GM12891 (cell line): ENCODE measurements around the gene EML3.

Experiments used
- DNase-seq: peaks from one replicate; pipeline ENCODE4 v3.0.0; 2011; ENCODE audit warnings: low spot score; ENCODE audit not compliant: insufficient read length
- FAIRE-seq: peaks from 2 replicates; lab custom pipeline; 2011; peaks lifted over from hg19 to GRCh38; lab: Jason Lieb, UNC
- PAX5 ChIP-seq: IDR thresholded peaks from 2 replicates; pipeline ENCODE4 v1.6.1; 2011; ENCODE audit warnings: low read length, moderate library complexity, mild to moderate bottlenecking; ENCODE audit not compliant: insufficient read depth, severe bottlenecking
- POLR2A ChIP-seq: IDR thresholded peaks from 2 replicates; pipeline ENCODE4 v1.6.1; 2011; ENCODE audit warnings: low read depth, low read length, control low read depth
- POLR2AphosphoS5 ChIP-seq: IDR thresholded peaks from 2 replicates; pipeline ENCODE4 v1.6.1; 2011; ENCODE audit warnings: low read depth, low read length, control low read depth
- POU2F2 ChIP-seq: IDR thresholded peaks from 2 replicates; pipeline ENCODE4 v1.6.1; 2011; ENCODE audit warnings: low read depth, mild to moderate bottlenecking, control low read depth, low read length, moderate library complexity
- SPI1 ChIP-seq: IDR thresholded peaks from 2 replicates; pipeline ENCODE4 v1.6.1; 2011; ENCODE audit warnings: low read depth, low read length, control low read depth
- TAF1 ChIP-seq: IDR thresholded peaks from 2 replicates; pipeline ENCODE4 v1.6.1; 2011; ENCODE audit warnings: low read depth, low read length, control low read depth

Gene EML3

DNA sequence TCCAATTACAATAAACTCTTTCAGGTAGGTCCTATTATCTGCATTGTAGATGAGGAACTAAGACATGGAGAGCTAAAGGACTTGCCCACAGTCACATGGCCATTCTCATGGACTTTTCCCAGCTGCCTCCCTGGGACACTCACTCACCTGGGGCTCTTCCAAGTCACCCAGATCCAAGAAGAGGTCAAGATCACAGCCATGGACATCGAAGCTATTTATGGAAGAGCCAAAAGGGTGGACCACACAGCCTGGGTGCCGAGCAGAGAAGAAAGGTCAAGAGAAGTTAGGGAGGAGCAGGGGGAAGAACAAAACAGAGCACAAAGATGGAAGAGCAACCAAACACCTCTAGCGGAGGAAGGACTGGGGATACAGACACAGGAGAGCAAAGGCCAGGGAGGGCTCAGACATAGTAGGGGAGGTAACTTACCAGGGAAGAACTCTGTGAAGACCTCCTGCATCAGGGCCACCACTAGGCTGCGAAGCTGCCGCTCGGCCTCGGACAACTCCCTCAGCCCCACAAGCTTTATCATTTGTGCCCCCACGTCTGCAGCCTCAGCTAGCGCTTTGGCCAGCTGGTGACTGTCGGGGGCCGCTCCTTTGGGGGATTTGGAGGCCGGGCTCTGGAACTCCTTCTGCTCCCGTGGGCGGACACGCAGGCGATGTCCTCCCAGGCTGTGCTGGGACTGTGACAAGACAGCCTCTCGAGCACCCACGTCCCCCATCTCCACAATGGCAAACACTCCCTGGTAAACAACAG, 31.4 kb downstream of the EML3 start:
- no peak for DNase-seq
- FAIRE-seq, result no peak
- TF ChIP-seq POLR2AphosphoS5 (no peak), TAF1 (no peak), POLR2A (no peak), PAX5 (no peak)

DNA sequence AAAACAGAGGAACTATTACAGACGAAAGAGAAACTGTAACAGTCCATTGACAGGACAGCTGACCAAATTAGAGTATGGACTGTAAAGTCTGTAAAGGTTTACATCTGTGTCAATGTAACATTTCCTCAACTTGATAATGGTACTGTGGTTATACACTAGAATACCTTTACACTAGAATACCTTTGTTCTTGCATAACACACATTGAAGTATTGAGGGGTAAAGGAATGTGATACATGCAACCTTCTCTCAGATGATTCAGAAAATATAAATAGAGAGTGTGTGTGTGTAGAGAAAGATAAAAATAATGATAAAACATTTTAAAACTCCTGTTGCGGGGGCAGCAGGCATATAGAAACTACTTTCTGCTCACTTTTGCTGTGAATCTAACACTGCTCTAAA, 33.3 kb downstream of the EML3 start:
- TF ChIP-seq POLR2AphosphoS5 (no peak), SPI1 (no peak), POLR2A (no peak), TAF1 (no peak), POU2F2 (no peak), PAX5 (no peak)
- FAIRE-seq (no peak), DNase-seq (no peak)

- TF ChIP-seq POU2F2 (no peak), PAX5 (no peak), POLR2A (no peak), SPI1 (no peak), TAF1 (no peak), POLR2AphosphoS5 (no peak)
- DNase-seq (no peak), FAIRE-seq (no peak)
These were observed 34.0 kb downstream of the EML3 start for GRCh38 chr11:62578541-62578940.

GRCh38 chr11:62577046-62577714, 35.4 kb downstream of the EML3 start:
- TF ChIP-seq SPI1, result no peak
- TF ChIP-seq POU2F2, result no peak
- no peak for TF ChIP-seq POLR2A
- no peak for TF ChIP-seq POLR2AphosphoS5
- no peak for TF ChIP-seq PAX5
- TF ChIP-seq TAF1, result no peak
- FAIRE-seq, result no peak
- no peak for DNase-seq

DNA sequence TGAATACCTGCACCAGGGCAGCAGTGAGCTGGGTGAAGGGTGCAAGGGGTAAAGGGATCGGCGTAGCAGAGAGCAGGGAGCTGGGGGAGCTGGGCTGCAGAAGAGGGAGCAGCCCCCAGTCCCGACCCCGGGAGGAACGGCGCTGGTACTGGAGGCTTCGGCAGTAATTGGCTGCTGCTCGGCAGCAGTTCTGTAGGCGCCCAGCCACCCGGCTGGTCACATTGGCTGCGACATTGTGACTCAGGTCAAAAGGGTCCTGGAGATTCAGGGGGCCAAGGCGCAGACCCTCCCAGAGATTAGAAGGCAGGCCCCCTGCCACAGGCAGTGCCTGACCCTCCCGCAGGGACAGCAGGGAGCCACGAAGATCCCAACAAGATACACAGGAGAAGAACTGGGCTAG, 36.7 kb downstream of the EML3 start:
- DNase-seq, result no peak
- TF ChIP-seq SPI1, result no peak
- no peak for TF ChIP-seq POLR2A
- no peak for FAIRE-seq

DNA sequence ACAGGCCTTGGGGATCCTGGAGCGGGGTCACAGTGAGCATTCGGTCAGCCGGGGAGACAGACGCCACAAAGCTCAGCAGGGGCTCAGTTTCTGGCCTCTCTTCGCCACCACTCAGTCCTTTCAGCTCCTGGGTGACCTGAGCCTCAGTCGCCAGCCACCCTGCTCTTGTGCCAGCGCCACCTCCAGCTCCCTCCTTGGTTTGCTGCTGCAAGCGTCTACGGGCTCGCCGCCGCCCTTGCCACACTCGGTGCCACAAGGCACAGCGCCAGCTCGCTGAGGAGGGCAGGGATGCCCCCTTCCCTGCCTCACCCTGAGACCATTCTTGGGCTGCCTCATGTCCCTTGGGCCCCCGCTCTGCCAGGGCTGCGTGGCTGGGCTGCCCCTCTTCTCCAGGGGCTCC, 37.4 kb downstream of the EML3 start:
- FAIRE-seq (no peak), DNase-seq (no peak)
- no peak for TF ChIP-seq POU2F2
- TF ChIP-seq POLR2A, result no peak
- TF ChIP-seq PAX5, result no peak
- TF ChIP-seq SPI1, result no peak
- TF ChIP-seq POLR2AphosphoS5, result no peak
- TF ChIP-seq TAF1, result no peak

GRCh38 chr11:62574363-62575071, 38.1 kb downstream of the EML3 start:
- peak; percentile 46 for DNase-seq
- TF ChIP-seq POLR2A, result peak; percentile 8; the same call in 1 of the 2 replicates
- TF ChIP-seq TAF1, result no peak
- 0 out of 2 replicates have a peak, but pooled peaks have one; percentile 10 for TF ChIP-seq POLR2AphosphoS5
- no peak for TF ChIP-seq POU2F2
- no peak for TF ChIP-seq PAX5
- no peak for TF ChIP-seq SPI1
- peak; percentile 56 for FAIRE-seq

DNA sequence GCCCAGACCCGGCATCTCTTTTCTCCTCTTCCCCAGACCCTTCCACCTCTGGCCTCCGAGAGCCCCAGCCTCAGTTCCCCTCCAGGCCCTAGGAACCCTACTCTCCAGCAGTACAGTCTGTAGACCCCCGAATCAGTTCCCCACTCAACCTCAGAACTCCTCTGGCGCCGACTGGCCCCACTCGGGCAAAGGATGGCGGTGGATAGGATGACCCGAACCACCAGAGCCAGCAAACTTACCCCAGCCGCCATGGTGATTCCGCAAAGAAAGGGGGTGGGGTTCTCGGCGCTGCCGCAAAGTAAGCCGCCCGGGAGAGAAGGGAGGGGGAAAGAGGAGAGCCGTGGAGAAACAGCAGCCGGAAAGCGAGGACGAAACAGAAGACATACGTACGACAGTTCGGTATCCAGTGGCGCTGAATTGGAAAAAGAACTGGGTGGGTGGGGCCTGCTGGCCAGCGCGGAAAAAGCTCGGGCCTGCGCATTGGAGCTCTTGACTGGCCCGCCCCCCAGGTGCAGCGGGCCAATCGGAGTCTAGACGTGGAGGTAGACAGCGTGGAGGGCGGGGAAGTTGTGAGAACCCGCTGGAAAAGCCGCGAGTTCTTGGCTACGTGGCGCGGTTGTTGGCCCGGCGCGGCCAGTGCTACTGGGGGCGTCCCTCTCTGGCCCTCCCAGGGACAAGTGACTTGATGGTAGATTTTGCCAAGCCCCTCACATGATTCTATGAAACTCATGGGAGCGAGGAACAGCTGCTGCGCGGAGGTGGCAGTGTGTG, 38.8 kb downstream of the EML3 start, which contains the start of gene EEF1G:
TSS of gene EEF1G (minus strand) at position 300 of the 771 bp plus-strand sequence. CDS start at position 251, 49 bp downstream.
- peak; percentile 88 for FAIRE-seq
- TF ChIP-seq POLR2AphosphoS5 (peak; percentile 87), PAX5 (no peak), POLR2A (peak; percentile 91), POU2F2 (0 out of 2 replicates have a peak, but pooled peaks have one; percentile 54), TAF1 (peak; percentile 100), SPI1 (no peak)
- peak; percentile 97 for DNase-seq
